ENCODE results near the gene MAP3K1.

GRCh38 chr5:56822981-56823380 is 7.6 kb downstream of the MAP3K1 start:
- TF ChIP-seq YY1 (IDR thresholded peaks at IDR 0.05; ENCODE audit: insufficient read depth, insufficient read length) (no peak), ZNF274 (IDR thresholded peaks at IDR 0.05; ENCODE audit: low read depth, low read length) (no peak)
